ENCODE results near the gene TMEM212.
"Not testable (repeated sequence)": the region's sequence is repeated elsewhere in the genome, so short reads cannot be mapped to it uniquely, and the experiment has no call there.

Gene TMEM212

GRCh38 chr3:171900446-171900845, 57.3 kb downstream of the TMEM212 start:
- POLR2A ChIA-PET, result no interaction called here
- CTCF ChIA-PET, result interaction anchor here (0.7 kb wide), 1 partner anchor 22 kb away, joined by 4 read pairs; no protein-coding TSS in a partner anchor
- no peak for TF ChIP-seq CTCF (IDR thresholded peaks at IDR 0.05; ENCODE audit: insufficient read depth, low read length, missing control alignments)
- DNase-seq (ENCODE audit: low read depth, low spot score), result no peak
- H3K4me3 ChIP-seq (ENCODE audit: low read depth, low read length), result no peak overlapping the region

DNA sequence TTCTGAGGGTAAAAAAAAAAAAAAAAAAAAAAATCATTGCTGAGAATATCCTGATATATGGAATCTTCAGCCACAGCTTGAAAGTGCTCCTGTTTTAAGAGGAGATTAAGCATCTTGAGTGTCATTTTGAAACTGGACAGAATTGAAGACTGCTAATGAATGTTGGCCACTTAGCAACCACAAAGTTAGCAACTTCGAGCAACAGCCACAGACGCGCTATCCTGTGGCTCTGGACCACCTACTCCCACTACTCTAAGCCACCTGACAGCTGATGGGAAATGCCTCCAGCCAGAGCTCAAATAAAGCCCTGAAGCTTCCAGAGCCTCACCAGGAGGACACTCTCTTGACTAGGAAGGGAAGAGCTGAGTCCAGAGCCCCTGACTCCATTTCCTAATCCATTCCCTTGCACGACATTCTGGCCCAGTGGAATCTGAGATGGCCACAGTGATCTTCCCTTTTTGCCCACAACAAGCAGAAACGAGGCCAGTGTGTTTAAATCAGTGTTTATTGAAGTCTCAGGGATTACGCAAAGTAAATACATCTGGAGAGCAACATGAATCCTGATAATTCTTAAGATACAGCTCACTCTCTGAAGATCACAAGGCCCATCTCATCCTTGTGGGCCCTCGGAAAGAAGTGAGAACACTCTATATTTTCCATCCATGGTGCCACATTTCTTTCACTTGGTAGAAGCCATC, 58.6 kb downstream of the TMEM212 start:
- ChIA-PET CTCF (no interaction called here), POLR2A (no interaction called here)
- no peak overlapping the region for H3K4me3 ChIP-seq (ENCODE audit: low read depth, low read length)
- DNase-seq (ENCODE audit: low read depth, low spot score), result peak; percentile 26
- TF ChIP-seq CTCF (IDR thresholded peaks at IDR 0.05; ENCODE audit: insufficient read depth, low read length, missing control alignments), result no peak

- H3K4me3 ChIP-seq (ENCODE audit: low read depth, low read length), result no peak overlapping the region
- CTCF ChIA-PET, result no interaction called here
- no peak for DNase-seq (ENCODE audit: low read depth, low spot score)
- POLR2A ChIA-PET, result no interaction called here
- no peak for TF ChIP-seq CTCF (IDR thresholded peaks at IDR 0.05; ENCODE audit: insufficient read depth, low read length, missing control alignments)
Observed at GRCh38 chr3:171904829-171905228, 61.7 kb downstream of the TMEM212 start.

DNA sequence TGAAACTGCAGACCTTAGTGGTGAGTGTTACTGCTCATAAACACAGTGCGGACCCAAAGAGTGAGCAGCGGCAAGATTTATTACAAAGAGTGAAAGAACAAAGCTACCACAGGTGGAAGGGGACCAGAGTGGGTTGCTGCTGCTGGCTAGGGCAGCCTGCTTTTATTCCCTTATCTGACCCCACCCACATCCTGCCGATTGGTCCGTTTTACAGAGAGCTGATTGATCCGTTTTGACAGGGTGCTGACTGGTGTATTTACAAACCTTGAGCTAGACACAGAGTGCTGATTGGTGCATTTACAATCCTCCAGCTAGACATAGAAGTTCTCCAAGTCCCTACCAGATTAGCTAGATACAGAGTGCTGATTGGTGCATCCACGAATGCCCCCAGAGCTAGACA, 63.4 kb downstream of the TMEM212 start:
- CTCF ChIA-PET; H3K4me3 ChIP-seq (ENCODE audit: low read depth, low read length); POLR2A ChIA-PET; DNase-seq (ENCODE audit: low read depth, low spot score): not testable (repeated sequence)

- TF ChIP-seq CTCF (IDR thresholded peaks at IDR 0.05; ENCODE audit: insufficient read depth, low read length, missing control alignments), result no peak
- no peak overlapping the region for H3K4me3 ChIP-seq (ENCODE audit: low read depth, low read length)
- CTCF ChIA-PET, result no interaction called here
- no peak for DNase-seq (ENCODE audit: low read depth, low spot score)
- POLR2A ChIA-PET, result no interaction called here
Observed at GRCh38 chr3:171906951-171907676, 64.0 kb downstream of the TMEM212 start.

DNA sequence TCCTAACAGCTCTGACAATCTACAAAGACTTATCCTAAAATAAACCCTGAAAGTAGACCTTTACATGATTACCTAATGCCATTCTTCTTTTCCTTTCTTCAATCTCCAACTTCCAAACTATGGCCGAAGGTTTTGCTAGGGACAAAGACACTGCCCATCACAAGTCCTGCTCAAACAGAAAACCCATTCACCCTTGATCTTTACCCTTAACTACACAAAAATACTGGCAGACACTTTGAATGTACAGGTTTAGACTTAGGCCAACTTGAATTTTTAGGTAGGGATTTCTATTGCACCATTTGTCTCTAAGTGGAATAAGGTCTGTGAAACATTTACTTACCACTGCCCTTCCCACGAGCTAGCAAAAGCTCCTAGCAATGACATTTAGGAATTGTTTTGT, 64.6 kb downstream of the TMEM212 start:
- H3K4me3 ChIP-seq (ENCODE audit: low read depth, low read length), result no peak overlapping the region
- TF ChIP-seq CTCF (IDR thresholded peaks at IDR 0.05; ENCODE audit: insufficient read depth, low read length, missing control alignments), result no peak
- POLR2A ChIA-PET, result no interaction called here
- CTCF ChIA-PET, result no interaction called here
- no peak for DNase-seq (ENCODE audit: low read depth, low spot score)

Data from AG04449 (cell line).